Nephron progenitor cell (in vitro differentiated cells): ENCODE measurements around the gene LRP1B.

Experiments used
- DNase-seq: peaks from one replicate; pipeline ENCODE4 v3.0.0; 2021
- H3K27ac Mint-ChIP-seq: 2 replicates; pipeline ENCODE4 v1.8.0; 2021; ENCODE audit warnings: mild to moderate bottlenecking, moderate library complexity, mixed read lengths
- H3K27me3 Mint-ChIP-seq: 2 replicates; pipeline ENCODE4 v1.8.0; 2021; ENCODE audit warnings: mild to moderate bottlenecking, low read depth, mixed read lengths; ENCODE audit not compliant: poor library complexity
- H3K36me3 Mint-ChIP-seq: 2 replicates; pipeline ENCODE4 v1.8.0; 2021; ENCODE audit warnings: low read depth, mixed read lengths
- H3K4me1 Mint-ChIP-seq: 2 replicates; pipeline ENCODE4 v1.8.0; 2021; ENCODE audit warnings: mixed read lengths
- H3K4me3 Mint-ChIP-seq: 2 replicates; pipeline ENCODE4 v1.8.0; 2021; ENCODE audit warnings: mild to moderate bottlenecking, moderate library complexity, mixed read lengths
- H3K9me3 Mint-ChIP-seq: 2 replicates; pipeline ENCODE4 v1.8.0; 2021; ENCODE audit warnings: mild to moderate bottlenecking, moderate library complexity, mixed read lengths
- CTCF ChIP-seq: fragments of 200-600 bp; sonication (generic); IDR thresholded peaks from 2 replicates; pipeline ENCODE4 v1.5.0; 2021; ENCODE audit warnings: antibody characterized with exemption

The LRP1B gene

DNA sequence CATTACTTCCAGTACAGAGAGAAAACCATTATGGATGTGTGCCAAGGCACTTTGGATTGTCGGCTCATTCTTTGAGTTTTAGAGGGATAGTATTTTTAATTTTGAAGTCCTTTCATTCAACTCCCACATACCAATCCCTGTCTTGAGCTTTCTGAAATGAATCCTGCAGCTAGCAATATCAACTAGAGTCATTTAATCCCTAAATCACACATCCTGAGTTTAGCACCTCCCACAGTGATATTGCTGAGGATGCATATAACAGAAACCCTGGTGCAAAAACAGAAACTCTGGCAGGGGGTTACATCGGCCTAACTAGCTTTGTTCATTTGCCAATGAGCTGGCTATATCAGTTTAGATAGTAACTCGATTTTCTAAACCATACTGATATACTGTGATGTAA, 427.3 kb downstream of the LRP1B start:
- Mint-ChIP-seq H3K27ac (no peak overlapping the region), H3K4me1 (peaks cover 5% of the 10 kb centered on the region), H3K9me3 (no peaks in the 10 kb centered on the region), H3K36me3 (no peaks in the 10 kb centered on the region), H3K4me3 (no peak overlapping the region), H3K27me3 (no peaks in the 10 kb centered on the region)
- no peak for TF ChIP-seq CTCF
- no peak for DNase-seq

- no peak overlapping the region for H3K4me3 Mint-ChIP-seq
- TF ChIP-seq CTCF = no peak
- H3K27ac Mint-ChIP-seq = no peak overlapping the region
- no peak for DNase-seq
- no peaks in the 10 kb centered on the region for H3K9me3 Mint-ChIP-seq
- no peaks in the 10 kb centered on the region for H3K27me3 Mint-ChIP-seq
- no peaks in the 10 kb centered on the region for H3K36me3 Mint-ChIP-seq
- H3K4me1 Mint-ChIP-seq = peaks cover 5% of the 10 kb centered on the region
These were observed 429.2 kb downstream of the LRP1B start for GRCh38 chr2:141701618-141702017.

DNA sequence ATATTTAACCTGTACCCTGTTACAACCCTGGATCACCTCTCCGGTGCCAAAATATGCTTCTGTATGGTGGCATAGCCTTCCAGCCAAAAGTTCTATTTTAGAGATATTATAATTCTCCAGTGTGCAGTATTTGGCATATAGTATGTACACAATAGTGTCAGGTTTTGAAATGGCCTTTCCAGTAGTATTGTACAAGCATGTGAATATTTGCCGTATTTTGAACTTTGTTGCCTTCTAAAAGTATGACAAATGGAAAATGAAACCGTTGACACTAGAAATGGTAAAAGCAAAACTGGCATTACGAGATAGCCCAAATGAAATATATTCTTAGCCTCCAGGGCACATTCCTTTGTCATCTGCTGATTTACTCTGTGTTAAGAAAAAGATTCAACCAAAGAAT, 431.2 kb downstream of the LRP1B start:
- DNase-seq = no peak
- Mint-ChIP-seq H3K27ac (no peak overlapping the region), H3K36me3 (no peaks in the 10 kb centered on the region), H3K27me3 (no peaks in the 10 kb centered on the region), H3K4me1 (no peaks in the 10 kb centered on the region), H3K9me3 (no peaks in the 10 kb centered on the region), H3K4me3 (no peak overlapping the region)
- TF ChIP-seq CTCF = no peak

DNA sequence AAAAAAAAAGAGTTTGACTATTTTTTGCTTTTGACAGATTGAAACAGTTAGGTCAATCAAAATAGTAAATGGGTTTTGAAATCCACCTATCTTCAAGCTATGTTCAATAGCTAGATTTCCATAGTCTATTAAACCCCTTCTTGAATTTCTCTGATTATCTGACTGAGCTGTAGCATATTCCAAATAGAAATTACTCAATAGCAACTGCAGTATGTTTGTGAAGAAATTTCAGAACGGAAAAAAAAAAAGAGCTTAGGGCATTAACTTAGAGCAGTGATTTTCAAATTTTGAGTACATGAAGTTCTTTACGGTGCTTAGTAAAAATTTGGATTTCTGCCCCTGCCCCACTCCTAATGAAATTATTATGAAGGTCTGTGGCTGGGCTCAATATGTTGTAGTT, 432.3 kb downstream of the LRP1B start:
- Mint-ChIP-seq H3K4me1 (no peaks in the 10 kb centered on the region), H3K9me3 (no peaks in the 10 kb centered on the region), H3K27ac (no peak overlapping the region), H3K27me3 (no peaks in the 10 kb centered on the region), H3K4me3 (no peak overlapping the region), H3K36me3 (no peaks in the 10 kb centered on the region)
- no peak for DNase-seq
- TF ChIP-seq CTCF = no peak

- no peaks in the 10 kb centered on the region for H3K9me3 Mint-ChIP-seq
- no peaks in the 10 kb centered on the region for H3K4me1 Mint-ChIP-seq
- no peak for TF ChIP-seq CTCF
- no peak overlapping the region for H3K4me3 Mint-ChIP-seq
- H3K27me3 Mint-ChIP-seq = no peaks in the 10 kb centered on the region
- no peaks in the 10 kb centered on the region for H3K36me3 Mint-ChIP-seq
- DNase-seq = no peak
- H3K27ac Mint-ChIP-seq = no peak overlapping the region
These were observed 433.8 kb downstream of the LRP1B start for GRCh38 chr2:141697035-141697434.

DNA sequence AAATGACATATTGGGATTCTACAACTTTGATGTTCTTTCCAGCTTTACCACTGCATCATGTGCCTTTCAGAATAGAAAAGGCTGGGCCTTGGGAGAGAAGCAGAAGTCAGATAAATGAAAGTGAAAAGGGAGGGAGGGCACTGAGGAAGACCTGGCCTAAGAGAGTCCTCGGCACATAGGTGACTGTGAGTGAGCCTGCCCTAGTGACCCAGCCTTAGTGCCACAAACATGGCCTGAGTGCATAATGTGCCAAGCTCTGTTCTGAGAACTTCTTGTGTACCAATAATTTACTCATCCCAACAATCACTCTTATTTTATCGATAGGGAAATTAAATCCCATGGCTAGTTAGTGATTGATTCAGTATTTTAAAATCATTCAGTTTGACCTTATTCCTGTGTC, 436.6 kb downstream of the LRP1B start:
- H3K9me3 Mint-ChIP-seq = no peaks in the 10 kb centered on the region
- no peaks in the 10 kb centered on the region for H3K36me3 Mint-ChIP-seq
- H3K4me3 Mint-ChIP-seq = no peak overlapping the region
- H3K27me3 Mint-ChIP-seq = no peaks in the 10 kb centered on the region
- H3K27ac Mint-ChIP-seq = no peak overlapping the region
- no peak for DNase-seq
- no peak for TF ChIP-seq CTCF
- no peaks in the 10 kb centered on the region for H3K4me1 Mint-ChIP-seq
